Heart right ventricle (tissue), 16 donors: Measurements from ENCODE around the gene PIPOX. TPM values are rescaled to one million over a fixed set of nuclear protein-coding genes. Genes with fewer than 3 reads are reported as not detected.

Source experiments
- ATAC-seq, 8 donors: fragments of 200-7000 bp; cut with Tn5 transposase; one replicate each; pipeline ENCODE4 v1.9.1; 2020; ENCODE audit warnings: mild to moderate bottlenecking in 8 of 8, moderate library complexity in 8 of 8, moderate number of reproducible peaks in 1 of 8
- DNase-seq, 2 donors: peaks; one replicate each; pipeline ENCODE4 v3.0.0-alpha.2; 2020
- H3K27ac ChIP-seq, 10 donors: fragments of 200-600 bp; sonication (generic) in 2 of 10; one replicate each; pipeline versions ENCODE4 v1.5.0 to v1.8.0; 2020 to 2022; ENCODE audit warnings: mild to moderate bottlenecking in 3 of 10
- H3K27me3 ChIP-seq, 7 donors: fragments of 200-600 bp; one replicate each; pipeline ENCODE4 v1.8.0; 2021 to 2022; ENCODE audit warnings: mild to moderate bottlenecking in 2 of 7
- H3K36me3 ChIP-seq, 9 donors: fragments of 200-600 bp; sonication (generic) in 1 of 9; one replicate each; pipeline versions ENCODE4 v1.5.0 to v1.8.0; 2020 to 2022; ENCODE audit warnings: mild to moderate bottlenecking in 2 of 9
- H3K4me1 ChIP-seq, 9 donors: fragments of 200-600 bp; sonication (generic) in 1 of 9; one replicate each; pipeline versions ENCODE4 v1.5.0 to v1.8.0; 2020 to 2022; ENCODE audit warnings: mild to moderate bottlenecking in 4 of 9
- H3K4me3 ChIP-seq, 10 donors: fragments of 200-600 bp; sonication (generic) in 2 of 10; one replicate each; pipeline versions ENCODE4 v1.5.0 to v1.8.0; 2020 to 2022; ENCODE audit warnings: mild to moderate bottlenecking in 7 of 10, moderate library complexity in 2 of 10
- H3K9me3 ChIP-seq, 11 donors: fragments of 200-600 bp in 10 of 11; sonication (generic) in 2 of 11; one replicate each; pipeline versions ENCODE4 v1.5.0 to v1.8.0; 2013 to 2022; ENCODE audit warnings: mild to moderate bottlenecking in 2 of 11, control low read depth in 1 of 11, moderate library complexity in 1 of 11
- WGBS, 2 donors: extraction: QIAGEN DNeasy Blood & Tissue Kit; methylation state at CpG; one replicate each; pipeline ENCODE4 v1.1.7; 2013; ENCODE audit warnings: inconsistent platforms in 1 of 2; 5-methylcytosine and 5-hydroxymethylcytosine counted together
- intact Hi-C, 10 donors: fragments of 100-400 bp; cut with DNase I; formaldehyde crosslinking; loops; one replicate each; pipeline versions ENCODE4 v1.11.1 to v1.14.2; 2022
- polyA plus RNA-seq, 2 donors: library from polyadenylated mRNA; stranded (reverse); fragments of 200-250 nt; gene quantifications; one replicate each; pipeline ENCODE4 v1.2.3, GENCODE V29; 2013
- total RNA-seq, 10 donors: library from RNA; stranded (reverse); fragmentation: NEBNext Ultra II Directional in 3 of 10; extraction: Animal tissue kit (Norgen Biotek cat#: 25700) in 3 of 10; gene quantifications; one replicate each; pipeline versions ENCODE4 v1.2.1 to v1.2.4, GENCODE V29; 2021 to 2023
- TF ChIP-seq, protein P1 (sequence below), 9 donors: fragments of 200-600 bp; sonication (generic) in 2 of 9; IDR thresholded peaks; one replicate each; pipeline versions ENCODE4 v1.5.0 to v1.8.0; 2021 to 2022; ENCODE audit warnings: antibody characterized with exemption in 9 of 9, mild to moderate bottlenecking in 5 of 9, moderate library complexity in 1 of 9
- donor health status: Arrhythmogenic right ventricular cardiomyopathy.
- donor health status: ischemic (EF 13 %, LVEDD 7.1; RV severe dilation, severe dysfunction).
- donor health status: healthy with polysubstance abuse.
- donor health status: DM: no; HTN: yes; CAD: no.
- donor health status: DM: no; HTN: no; CAD: no.
- donor health status: ischemic (EF 25% LVEDD 6.9; RV normal size, moderate dysfunction).
- donor health status: ischemic (EF 25% LVEDD 5.7; RV mildly dilated, moderate dysfunction).
- donor health status: healthy.
- donor health status: DM: yes; HTN: yes; CAD: no.
- donor health status: Ischemic cardiomyopathy.
- donor health status: ischemic (EF 35%, LVEDD 5.7; RV mildly dilated, moderate dysfunction).
- donor health status: nonischemic (EF 11% LVEDD 7.7; RV severe dilation, severe dysfunction).
- donor health status: DM: yes; HTN: yes; CAD: no.
- donor health status: PGD.
- donor health status: ischemic (EF 29% LVEDD 5.4; RV normal size, mild dysfunction).
- donor health status: nonischemic (EF 23%, LVEDD 6.1; RV moderate dilation, normal function).

The PIPOX gene
- total and polyA plus RNA-seq, 12 donors, result 0.12 to 4.1 (median 0.76) TPM; not detected in 2

GRCh38 chr17:28997806-28998205 is 45.1 kb upstream of the PIPOX start:
- intact Hi-C loops, result no loop called here
- Histone ChIP-seq H3K27ac (no peak overlapping the region), H3K27me3 (peaks cover 0 to 5% (median 3%) of the 10 kb centered on the region in 7 donors), H3K4me1 (peaks cover 0 to 6% (median 0%) of the 10 kb centered on the region in 9 donors), H3K36me3 (no peaks in the 10 kb centered on the region), H3K4me3 (no peak overlapping the region), H3K9me3 (no peaks in the 10 kb centered on the region)
- DNase-seq (no peak), ATAC-seq (no peak)
- 97 to 100% methylated on average over 1 of the region's 1 CpG for WGBS, 2 donors
- TF ChIP-seq, protein P1, sequence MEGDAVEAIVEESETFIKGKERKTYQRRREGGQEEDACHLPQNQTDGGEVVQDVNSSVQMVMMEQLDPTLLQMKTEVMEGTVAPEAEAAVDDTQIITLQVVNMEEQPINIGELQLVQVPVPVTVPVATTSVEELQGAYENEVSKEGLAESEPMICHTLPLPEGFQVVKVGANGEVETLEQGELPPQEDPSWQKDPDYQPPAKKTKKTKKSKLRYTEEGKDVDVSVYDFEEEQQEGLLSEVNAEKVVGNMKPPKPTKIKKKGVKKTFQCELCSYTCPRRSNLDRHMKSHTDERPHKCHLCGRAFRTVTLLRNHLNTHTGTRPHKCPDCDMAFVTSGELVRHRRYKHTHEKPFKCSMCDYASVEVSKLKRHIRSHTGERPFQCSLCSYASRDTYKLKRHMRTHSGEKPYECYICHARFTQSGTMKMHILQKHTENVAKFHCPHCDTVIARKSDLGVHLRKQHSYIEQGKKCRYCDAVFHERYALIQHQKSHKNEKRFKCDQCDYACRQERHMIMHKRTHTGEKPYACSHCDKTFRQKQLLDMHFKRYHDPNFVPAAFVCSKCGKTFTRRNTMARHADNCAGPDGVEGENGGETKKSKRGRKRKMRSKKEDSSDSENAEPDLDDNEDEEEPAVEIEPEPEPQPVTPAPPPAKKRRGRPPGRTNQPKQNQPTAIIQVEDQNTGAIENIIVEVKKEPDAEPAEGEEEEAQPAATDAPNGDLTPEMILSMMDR (IDR thresholded peaks at IDR 0.05), result no peak

DNA sequence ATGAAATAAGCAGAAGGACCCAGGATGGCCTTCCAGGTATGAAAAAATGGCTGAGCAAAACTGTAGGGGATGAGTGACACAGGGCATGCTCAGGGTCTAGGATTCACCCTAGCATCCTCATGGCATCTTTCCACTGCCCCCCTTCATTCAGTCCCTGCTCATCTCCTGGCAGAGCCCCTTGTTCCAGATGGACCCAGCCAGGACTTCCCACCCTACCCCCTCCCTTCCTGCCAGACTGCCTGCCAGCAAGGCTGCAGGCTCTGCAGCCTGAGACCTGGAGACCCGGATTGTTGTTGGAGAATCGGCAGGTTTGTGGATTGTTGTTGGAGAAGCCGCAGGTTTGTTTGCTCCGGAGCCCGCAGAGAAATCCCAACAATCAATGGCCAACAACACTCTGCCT is 43.7 kb upstream of the PIPOX start:
- peaks cover 0 to 19% (median 17%) of the 10 kb centered on the region in 7 donors for H3K27me3 ChIP-seq
- intact Hi-C loops, result no loop called here

GRCh38 chr17:29000973-29001372 is 42.0 kb upstream of the PIPOX start:
- Histone ChIP-seq H3K4me3 (no peak overlapping the region), H3K9me3 (no peaks in the 10 kb centered on the region), H3K4me1 (peaks cover 0 to 10% (median 0%) of the 10 kb centered on the region in 9 donors), H3K27me3 (peaks cover 4 to 36% (median 35%) of the 10 kb centered on the region in 7 donors), H3K27ac (no peak overlapping the region), H3K36me3 (no peaks in the 10 kb centered on the region)
- TF ChIP-seq, protein P1 (IDR thresholded peaks at IDR 0.05), result no peak
- intact Hi-C loops, result no loop called here
- ATAC-seq (no peak), DNase-seq (no peak)
- 87 to 89% methylated on average over 5 of the region's 5 CpGs for WGBS, 2 donors

More for the DNA sequence above, 43.7 kb upstream of the PIPOX start:
- no peak for DNase-seq
- Histone ChIP-seq H3K4me1 (peaks cover 0 to 6% (median 0%) of the 10 kb centered on the region in 9 donors), H3K36me3 (no peaks in the 10 kb centered on the region), H3K27ac (no peak overlapping the region), H3K9me3 (no peaks in the 10 kb centered on the region), H3K4me3 (no peak overlapping the region)
- TF ChIP-seq, protein P1 (IDR thresholded peaks at IDR 0.05), result no peak
- WGBS, 2 donors, result 69 to 72% methylated on average over 5 of the region's 5 CpGs
- ATAC-seq, result no peak

DNA sequence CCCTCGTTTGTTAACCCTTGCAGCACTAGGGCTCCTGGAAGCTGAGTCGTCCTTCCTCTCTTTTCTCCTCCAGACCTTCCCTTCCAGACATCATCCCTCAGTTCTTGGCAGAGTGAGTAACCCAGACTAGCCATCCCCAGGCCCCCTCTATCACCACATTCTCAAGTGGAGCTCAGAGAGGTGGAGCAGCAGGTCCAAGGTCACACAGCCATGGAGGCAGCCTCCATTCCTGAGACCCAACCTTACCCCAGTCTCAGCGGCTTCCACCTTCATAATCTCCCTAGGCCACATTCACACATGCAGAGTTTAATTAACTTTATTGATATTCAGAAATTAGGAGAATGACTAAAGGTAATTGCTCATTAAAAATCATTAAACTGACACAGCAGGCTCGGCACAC is 40.1 kb upstream of the PIPOX start:
- Histone ChIP-seq H3K9me3 (no peaks in the 10 kb centered on the region), H3K4me1 (peaks cover 0 to 8% (median 0%) of the 10 kb centered on the region in 9 donors), H3K27me3 (peaks cover 4 to 55% (median 49%) of the 10 kb centered on the region in 7 donors), H3K27ac (no peak overlapping the region), H3K36me3 (no peaks in the 10 kb centered on the region), H3K4me3 (no peak overlapping the region)
- DNase-seq (no peak), ATAC-seq (no peak)
- intact Hi-C loops, result no loop called here
- TF ChIP-seq, protein P1 (IDR thresholded peaks at IDR 0.05), result no peak
- 57 to 58% methylated on average over 4 of the region's 4 CpGs for WGBS, 2 donors
